ENCODE data around the gene LRRC1. TPM values are rescaled to one million over a fixed set of nuclear protein-coding genes. Genes with fewer than 3 reads are reported as not detected.

LRRC1 gene
- total and polyA plus RNA-seq, 2 donors (not counting 3 experiments of a cell fraction or from before 2014, with no cell fraction given), result 5.6 to 11.7 TPM

GRCh38 chr6:53790886-53791285 is 3.9 kb upstream of the LRRC1 start:
- Histone ChIP-seq H2AFZ (ENCODE audit: low read depth, low read length) (no peak overlapping the region), H3K4me1 (ENCODE audit: control insufficient read depth, extremely low read depth, insufficient read depth, low read length) (peaks cover 13% of the 10 kb centered on the region), H3K9me1 (replicated peaks; ENCODE audit: control insufficient read depth, extremely low read depth, insufficient read depth, low read length) (no peaks in the 10 kb centered on the region), H3K9ac (replicated peaks; ENCODE audit: extremely low read depth, insufficient read depth, low read length) (no peak overlapping the region), H3K79me2 (ENCODE audit: control insufficient read depth, insufficient read depth, low read length) (peaks cover 2% of the 10 kb centered on the region), H4K20me1 (replicated peaks; ENCODE audit: control insufficient read depth, extremely low read depth, insufficient read depth, low read length) (no peaks in the 10 kb centered on the region), H3K27ac (ENCODE audit: insufficient read depth, low read depth, low read length) (no peak overlapping the region), H3K4me2 (ENCODE audit: insufficient read depth, low read length) (no peak overlapping the region), H3K36me3 (ENCODE audit: control insufficient read depth in 2 of 2, extremely low read depth in 1 of 2, insufficient read depth in 2 of 2, low read length in 2 of 2) (no peaks in the 10 kb centered on the region), H3K4me3 (replicated peaks in 1 of 3; ENCODE audit: insufficient read depth in 1 of 3, low read depth in 1 of 3, low read length in 3 of 3) (no peak overlapping the region), H3K9me3 (replicated peaks; ENCODE audit: control insufficient read depth, insufficient read depth, low read length) (no peaks in the 10 kb centered on the region), H3K27me3 (ENCODE audit: control insufficient read depth in 2 of 2, insufficient read depth in 2 of 2, low read length in 2 of 2) (no peaks in the 10 kb centered on the region)
- DNase-seq (ENCODE audit: low read depth, low spot score) (no peak), FAIRE-seq (peak; percentile 21)
- BruUV-seq (replicated peaks), result no TSS peak
- TF ChIP-seq FOS (IDR thresholded peaks at IDR 0.05; ENCODE audit: borderline replicate concordance, insufficient read depth, low read length), result no peak
- TF ChIP-seq POLR2AphosphoS5 (IDR thresholded peaks at IDR 0.05; ENCODE audit: insufficient read depth, low read depth, low read length), result no peak
- TF ChIP-seq MYC (IDR thresholded peaks at IDR 0.05; ENCODE audit: low read depth, low read length), result no peak
- no peak for TF ChIP-seq GATA2 (IDR thresholded peaks at IDR 0.05; ENCODE audit: insufficient read depth, insufficient read length, low read depth, low read length)
- no peak for TF ChIP-seq EZH2 (IDR thresholded peaks at IDR 0.05; ENCODE audit: borderline replicate concordance, low read depth, low read length, severe bottlenecking)
- TF ChIP-seq, protein P1, sequence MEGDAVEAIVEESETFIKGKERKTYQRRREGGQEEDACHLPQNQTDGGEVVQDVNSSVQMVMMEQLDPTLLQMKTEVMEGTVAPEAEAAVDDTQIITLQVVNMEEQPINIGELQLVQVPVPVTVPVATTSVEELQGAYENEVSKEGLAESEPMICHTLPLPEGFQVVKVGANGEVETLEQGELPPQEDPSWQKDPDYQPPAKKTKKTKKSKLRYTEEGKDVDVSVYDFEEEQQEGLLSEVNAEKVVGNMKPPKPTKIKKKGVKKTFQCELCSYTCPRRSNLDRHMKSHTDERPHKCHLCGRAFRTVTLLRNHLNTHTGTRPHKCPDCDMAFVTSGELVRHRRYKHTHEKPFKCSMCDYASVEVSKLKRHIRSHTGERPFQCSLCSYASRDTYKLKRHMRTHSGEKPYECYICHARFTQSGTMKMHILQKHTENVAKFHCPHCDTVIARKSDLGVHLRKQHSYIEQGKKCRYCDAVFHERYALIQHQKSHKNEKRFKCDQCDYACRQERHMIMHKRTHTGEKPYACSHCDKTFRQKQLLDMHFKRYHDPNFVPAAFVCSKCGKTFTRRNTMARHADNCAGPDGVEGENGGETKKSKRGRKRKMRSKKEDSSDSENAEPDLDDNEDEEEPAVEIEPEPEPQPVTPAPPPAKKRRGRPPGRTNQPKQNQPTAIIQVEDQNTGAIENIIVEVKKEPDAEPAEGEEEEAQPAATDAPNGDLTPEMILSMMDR (IDR thresholded peaks at IDR 0.05; ENCODE audit: extremely low read depth in 1 of 2, insufficient read depth in 1 of 2, low read depth in 1 of 2, low read length in 2 of 2), result no peak
- TF ChIP-seq JUN (IDR thresholded peaks at IDR 0.05; ENCODE audit: borderline replicate concordance, insufficient read depth, insufficient read length, low read depth), result no peak
- TF ChIP-seq POLR2A (IDR thresholded peaks at IDR 0.05; ENCODE audit: low read depth, low read length), result no peak
- TF ChIP-seq, protein P2, sequence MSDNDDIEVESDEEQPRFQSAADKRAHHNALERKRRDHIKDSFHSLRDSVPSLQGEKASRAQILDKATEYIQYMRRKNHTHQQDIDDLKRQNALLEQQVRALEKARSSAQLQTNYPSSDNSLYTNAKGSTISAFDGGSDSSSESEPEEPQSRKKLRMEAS (IDR thresholded peaks at IDR 0.05; ENCODE audit: insufficient read depth, insufficient read length), result no peak
- CTCF ChIA-PET, result interaction anchor here (7.5 kb wide), 1 partner anchor 165 kb away, joined by 319 read pairs; no protein-coding TSS in a partner anchor
- intact Hi-C loops (cut with micrococcal nuclease) (loop anchor here (5.0 kb wide), 1 partner anchor 151 kb away; no protein-coding TSS in a partner anchor), dilution Hi-C loops (cut with MboI; ENCODE audit: extremely low pct_ligation_motif_present, low sequenced_read_pairs) (no loop called here)
- POLR2A ChIA-PET, result no interaction called here
